NOMO-1 (cell line): ENCODE measurements around the gene TBX6.
A peak's percentile ranks its signal among the peaks of the same experiment; 100 is the strongest.
"Not testable (repeated sequence)": the region's sequence is repeated elsewhere in the genome, so short reads cannot be mapped to it uniquely, and the experiment has no call there.

Experiments
- DNase-seq, 2 experiments: peaks; one replicate each; lab custom pipeline; 2025; ENCODE audit not compliant: unreplicated experiment in 2 of 2; lab: John Stamatoyannopoulos, UW

TBX6 gene

DNA sequence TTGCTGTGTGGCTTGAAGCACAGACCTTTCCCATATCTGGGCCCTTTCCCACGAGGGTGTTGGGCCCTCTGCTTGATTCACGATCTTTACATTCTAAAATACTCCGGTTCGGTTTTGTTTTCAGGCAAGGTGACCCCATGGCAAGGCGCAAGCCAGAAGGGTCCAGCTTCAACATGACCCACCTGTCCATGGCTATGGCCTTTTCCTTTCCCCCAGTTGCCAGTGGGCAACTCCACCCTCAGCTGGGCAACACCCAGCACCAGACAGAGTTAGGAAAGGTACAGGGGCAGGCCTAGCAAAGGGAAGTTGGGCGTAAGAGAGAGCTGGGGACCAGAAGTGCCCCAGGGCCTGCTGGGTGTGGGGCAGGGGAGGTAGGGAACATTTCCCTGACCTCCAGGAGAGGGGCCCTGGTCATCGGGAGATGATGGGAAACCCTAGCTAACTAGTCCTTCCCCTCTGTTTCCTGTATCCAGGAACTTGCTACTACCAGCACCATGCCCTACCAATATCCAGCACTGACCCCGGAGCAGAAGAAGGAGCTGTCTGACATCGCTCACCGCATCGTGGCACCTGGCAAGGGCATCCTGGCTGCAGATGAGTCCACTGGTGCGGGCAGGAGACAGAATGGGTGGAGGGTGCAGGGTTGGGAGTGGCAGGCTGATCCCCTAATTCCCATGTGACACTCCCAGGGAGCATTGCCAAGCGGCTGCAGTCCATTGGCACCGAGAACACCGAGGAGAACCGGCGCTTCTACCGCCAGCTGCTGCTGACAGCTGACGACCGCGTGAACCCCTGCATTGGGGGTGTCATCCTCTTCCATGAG is 24.8 kb downstream of the TBX6 start:
- peak; percentile 44 to 47 for DNase-seq

DNA sequence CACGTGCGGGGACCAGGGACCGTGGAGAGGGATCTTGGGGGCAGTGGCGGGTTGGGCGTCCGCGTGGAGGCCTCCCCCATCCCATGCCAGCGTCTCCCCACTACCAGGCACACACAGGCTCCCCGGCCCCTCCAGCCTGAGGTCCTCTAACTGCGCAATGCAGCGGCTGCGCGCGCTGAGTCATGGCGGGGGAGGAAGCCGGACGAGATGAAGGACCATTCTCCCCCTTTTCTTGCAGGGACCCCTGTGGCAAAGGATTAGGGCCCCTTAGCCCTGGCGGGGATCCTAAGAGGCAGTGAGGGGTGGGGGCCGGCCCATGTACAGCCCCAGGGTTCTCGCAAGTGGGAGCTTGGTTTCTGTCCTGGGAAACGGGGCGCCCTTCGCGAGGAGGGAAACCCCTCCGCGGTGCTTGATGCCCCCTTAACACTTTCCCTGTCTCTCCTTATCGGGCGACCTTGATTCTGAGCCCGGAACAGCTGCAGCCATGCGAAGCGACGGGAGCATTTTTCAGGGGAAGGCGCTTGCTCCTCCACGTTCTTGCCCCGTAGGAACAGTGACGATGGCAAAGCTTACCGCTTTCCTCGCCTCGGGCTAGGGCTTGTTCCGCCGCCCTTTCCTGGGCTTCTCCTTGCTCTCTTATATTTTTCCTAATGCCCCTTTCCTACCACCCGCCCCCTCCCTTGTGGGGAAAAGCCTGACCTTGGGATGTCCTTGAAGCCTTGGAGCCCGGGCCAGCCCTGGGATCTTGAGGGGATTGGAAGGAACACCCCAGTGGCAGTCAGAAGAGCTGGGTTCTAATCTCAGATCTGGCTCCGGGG is 25.6 kb downstream of the TBX6 start:
- peak in 1 of 2 experiments; percentile 35 for DNase-seq

DNA sequence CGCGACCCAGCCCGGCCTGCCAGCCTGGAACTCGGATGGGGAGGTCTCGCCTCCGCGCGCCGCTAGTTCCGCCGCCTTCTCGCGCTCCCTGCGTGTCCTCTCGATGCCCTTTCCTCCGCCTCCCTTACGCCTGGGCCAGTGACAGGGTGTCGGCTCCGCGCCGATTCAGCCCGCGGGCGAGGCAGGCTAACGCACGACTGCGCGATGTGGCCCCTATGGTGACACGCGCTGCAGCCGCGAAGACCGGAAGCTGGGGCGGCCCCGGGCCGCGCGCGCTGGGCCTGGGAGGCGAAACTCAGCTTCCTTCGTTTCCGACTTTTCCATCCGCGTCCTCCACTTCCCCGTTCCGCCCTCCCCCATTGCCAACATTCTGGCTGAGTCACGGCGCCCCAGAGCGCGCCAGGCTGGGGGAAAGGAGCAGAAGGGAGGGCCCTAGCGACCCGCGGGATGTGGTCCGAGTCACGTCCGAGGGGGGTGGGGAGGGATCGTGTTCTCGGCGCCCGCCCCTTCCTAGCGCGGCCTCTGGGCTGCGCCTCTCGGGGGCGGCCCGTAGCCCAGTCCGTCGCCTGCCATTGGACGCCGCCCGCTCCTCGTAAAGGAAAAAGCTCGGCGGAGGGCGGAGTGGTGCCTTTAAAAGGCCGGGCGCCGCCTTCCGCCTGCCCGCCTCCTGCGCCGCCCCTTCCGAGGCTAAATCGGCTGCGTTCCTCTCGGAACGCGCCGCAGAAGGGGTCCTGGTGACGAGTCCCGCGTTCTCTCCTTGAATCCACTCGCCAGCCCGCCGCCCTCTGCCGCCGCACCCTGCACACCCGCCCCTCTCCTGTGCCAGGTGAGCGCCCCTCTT is 26.4 kb downstream of the TBX6 start, which contains the start of gene ALDOA:
Gene ALDOA (plus strand): TSS at position 659 of the 841 bp plus-strand sequence. CDS start 1,138 bp downstream, outside the sequence.
- peak; percentile 98 to 99 for DNase-seq

DNA sequence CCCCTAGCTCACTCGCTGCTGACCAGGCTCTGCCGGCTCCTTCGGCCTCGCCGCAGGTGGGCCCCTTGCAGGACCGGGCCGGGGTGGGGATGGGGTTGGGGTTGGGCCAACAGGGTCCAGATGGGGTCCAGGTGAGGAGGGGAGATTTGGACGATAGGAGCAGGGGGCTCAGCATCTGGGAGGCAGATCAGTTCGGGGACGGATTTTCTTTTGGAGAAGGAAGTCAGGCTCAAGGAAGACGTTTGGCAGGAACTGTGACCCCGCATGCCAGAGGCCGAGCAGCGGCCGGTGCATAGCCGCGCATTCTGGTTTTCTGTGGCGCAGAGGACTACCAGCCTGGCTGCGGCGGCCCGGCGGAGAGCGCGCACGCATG is 27.0 kb downstream of the TBX6 start:
- DNase-seq, result no peak

DNA sequence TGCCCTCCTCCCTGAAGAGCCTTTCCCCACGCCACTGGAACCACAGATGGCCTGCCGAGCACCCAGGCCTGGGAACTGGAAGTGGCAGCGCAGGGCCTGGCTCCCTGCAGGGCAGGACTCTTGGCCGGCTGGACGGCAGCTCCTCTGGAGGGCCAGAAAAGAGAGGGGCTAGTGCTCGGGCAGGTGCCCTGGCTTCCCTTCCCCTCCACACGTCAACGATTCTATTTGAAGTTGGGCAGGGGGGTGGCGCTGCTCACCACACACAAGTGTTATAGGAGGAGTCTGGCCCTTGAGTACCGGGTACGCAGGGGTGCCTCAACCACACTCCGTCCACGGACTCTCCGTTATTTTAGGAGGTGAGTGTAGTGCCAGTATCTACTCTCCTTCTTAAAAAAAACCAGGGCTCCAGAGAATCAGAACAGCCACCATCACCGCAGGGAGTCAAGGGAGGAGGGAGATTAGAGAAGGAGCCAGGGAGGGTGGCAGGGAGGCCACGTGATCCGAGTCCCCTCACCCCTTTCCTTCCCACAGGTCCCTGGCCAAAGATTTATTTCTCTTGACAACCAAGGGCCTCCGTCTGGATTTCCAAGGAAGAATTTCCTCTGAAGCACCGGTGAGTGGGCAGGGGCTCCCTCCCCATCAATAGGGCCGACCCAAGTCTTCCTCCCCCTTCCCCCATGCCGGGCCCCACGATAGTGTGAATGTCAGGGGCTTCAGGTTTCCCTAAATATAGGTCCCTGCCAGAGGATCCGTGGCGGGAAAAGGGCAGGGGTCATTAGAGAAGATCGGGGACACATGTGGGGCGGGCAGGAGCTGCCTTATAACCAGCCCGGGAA is 27.6 kb downstream of the TBX6 start:
- DNase-seq, result peak; percentile 69 to 78

DNA sequence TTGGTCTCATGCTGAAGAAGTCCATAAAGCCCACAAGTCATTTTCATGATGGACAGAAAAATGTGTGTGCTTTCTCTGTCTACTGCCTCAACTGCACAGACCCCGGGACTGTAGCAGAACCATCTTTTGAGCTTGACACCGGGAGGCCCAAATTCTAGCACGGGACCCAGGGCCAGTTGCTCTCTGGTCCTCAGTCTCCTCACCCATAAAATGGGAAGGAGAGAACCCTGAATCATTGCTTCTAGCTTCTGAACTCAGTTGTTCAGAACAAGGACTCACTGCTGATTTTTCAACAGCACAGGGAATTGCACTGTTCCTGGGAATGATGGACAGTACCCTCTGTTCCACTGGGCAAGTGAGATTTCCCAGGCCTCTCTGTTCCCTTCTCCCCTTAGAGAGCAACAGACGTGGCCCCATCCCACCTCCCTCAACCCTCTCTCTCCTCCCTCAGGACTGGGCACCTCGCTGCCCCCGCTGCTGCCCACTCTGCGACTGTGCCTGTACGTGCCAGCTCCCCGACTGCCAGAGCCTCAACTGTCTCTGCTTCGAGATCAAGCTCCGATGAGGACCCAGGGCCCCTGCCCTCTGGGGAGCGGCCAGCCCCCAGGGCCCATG is 28.3 kb downstream of the TBX6 start:
- DNase-seq, result no peak

DNA sequence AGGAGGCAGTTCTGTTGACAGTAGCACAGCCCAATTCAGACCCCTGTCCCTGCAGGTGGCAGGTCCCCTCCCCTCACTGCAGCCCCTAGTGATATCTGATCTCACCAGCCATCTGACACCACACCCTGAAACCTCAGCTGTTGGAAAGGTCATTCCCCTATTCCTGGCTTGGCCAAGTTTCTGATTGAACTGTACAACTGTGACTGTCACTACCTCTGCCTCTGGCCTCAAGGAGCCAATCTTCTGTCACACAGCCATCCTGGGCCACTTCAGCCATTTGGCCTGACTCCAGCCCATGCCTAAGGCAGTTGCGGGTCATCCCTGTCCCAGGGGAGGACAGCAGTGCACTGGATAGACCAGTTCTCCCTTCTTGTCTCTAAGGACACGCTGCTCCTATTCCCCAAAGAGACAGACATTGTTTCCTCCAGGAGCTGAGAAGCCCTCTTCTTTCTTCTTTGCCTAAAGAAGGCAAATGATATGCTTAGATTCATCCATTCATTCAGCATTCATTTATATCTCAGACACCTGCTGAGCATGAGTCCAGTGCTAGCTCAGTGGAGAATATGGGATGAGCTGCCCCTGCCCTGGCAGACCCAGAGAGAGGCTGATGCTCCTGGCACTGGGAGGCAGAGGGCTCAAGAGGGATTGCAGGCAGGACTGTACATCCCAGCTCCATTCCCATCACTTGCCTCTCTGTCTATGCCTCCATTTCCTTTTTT is 30.7 kb downstream of the TBX6 start:
- no peak for DNase-seq

DNA sequence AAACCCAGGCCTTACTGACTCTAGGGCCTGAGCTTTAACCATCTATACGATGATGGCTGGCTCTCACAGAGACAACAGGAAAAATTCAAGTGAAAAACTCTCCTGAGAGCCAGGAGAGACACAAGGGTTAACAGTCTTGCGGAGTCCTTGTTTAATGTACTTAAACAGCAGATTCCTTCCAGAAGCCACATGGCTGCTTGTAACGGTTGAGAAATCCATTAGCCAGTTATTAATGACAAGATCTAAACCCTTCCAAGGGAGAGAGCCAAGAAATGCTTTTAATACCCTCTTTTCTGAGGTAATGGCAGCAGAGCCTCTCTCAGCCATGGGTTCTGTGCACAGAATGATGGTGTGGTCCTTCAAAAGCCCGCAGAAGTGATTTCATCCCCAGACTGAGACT is 31.4 kb downstream of the TBX6 start:
- no peak for DNase-seq

DNA sequence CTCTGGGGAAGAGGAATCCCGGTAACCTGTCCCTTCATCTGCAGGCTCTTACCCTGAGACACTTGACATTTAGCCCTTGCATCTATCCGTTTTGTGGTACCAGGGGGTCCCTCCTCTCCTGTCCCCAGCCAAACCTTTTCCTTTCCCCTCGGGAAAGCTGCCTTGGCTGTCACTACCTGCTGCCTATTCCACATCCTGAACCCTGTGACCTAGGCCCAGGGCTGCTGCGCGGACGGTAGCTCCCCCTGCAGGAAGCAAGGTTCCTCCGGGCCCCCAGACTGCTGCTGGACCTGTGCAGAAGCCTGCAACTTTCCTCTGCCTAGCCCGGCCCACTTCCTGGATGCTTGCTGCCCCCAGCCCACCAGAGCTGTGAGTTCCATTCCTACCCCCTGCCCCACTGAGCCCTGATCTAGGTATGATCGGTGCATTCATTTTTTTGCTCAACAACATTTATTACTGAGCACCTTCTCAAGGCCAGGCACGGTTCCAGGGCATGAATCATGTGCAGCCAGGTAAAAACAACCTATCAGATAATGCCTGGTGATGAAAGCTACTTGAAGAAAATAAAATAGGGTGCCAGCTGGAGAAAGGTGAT is 36.7 kb downstream of the TBX6 start:
- DNase-seq, result no peak

DNA sequence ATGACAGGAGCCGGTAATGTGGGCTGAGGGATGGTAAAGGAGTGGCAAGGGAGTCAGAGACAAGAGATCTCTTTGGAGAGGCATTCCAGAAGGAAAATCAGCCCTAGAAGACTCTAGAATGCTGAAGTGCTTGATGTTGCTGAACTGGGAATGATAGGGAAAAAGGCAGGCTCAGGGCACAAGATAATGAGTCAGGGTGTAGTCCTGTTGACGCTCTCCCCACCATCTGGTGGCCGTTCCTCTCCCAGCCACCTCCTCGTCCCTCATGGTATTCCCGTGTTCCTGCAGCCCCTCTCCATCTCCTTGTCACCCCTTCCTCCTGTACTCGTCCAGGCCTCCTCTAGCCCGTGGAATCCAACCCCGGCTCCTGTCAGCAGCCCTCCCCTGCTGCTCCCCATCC is 37.3 kb downstream of the TBX6 start:
- no peak for DNase-seq

DNA sequence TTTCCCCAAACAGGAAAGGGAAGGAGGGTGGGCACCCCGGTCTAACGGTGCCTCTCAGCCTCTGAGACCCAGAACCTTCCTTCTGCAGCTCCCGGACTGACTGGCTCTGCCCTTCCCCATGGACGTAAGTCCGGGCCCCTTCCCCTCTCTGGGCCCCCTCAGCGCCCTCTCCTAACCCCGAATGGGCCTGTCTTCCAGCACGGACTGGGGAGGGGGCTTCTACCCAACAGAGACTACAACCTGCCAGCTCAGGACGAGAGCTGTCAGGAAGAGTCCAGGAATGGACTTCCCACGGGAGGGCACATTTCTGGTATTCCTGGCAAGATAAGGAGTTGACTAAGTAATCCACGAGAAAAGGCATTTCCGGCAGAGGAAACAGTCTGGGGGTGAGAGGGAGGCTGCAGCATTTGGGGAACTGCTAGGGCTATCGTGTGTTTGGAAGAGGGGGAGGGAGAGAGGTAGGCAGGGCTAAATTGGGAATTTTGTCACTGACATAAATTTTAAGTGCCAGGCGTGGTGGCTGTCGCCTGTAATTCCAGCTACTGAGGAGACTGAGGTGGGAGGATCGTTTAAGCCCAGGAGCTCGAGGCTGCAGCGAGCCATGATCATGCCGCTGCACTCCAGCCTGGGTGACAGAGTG is 38.2 kb downstream of the TBX6 start:
- DNase-seq, result no peak

DNA sequence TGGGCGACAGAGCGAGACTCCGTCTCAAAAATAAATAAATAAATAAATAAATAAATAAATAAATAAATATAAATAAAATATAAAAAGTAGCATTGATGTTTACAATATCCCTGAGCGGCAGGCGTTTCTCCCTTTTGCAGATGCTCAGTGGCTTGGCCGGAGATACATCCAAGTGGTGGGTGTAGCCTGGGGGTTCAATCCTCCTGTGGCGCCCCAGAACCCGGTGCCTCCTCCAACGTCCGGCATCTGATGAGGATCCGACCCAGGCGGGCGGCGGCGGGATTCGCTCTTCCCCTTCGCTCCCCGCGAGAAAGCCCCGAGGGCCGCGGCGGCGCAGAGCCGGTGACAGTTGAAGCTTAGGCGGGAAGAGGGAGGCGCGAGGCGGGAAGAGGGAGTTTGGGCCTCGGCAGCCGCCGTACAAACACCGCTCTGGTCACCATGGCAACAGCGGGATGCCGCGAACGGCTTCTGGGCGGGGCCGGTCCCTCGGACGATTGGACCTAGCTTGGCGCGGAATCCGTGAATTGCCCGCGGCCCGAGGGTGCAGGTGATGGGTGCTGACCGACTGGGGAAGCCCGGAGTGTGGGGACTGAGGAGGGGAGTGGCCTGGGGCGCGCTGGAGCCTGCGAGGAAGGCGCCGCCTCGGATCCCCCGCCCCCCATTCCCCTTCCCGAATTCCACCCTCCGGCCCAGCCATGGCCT is 38.9 kb downstream of the TBX6 start:
- peak; percentile 88 to 94 for DNase-seq

DNA sequence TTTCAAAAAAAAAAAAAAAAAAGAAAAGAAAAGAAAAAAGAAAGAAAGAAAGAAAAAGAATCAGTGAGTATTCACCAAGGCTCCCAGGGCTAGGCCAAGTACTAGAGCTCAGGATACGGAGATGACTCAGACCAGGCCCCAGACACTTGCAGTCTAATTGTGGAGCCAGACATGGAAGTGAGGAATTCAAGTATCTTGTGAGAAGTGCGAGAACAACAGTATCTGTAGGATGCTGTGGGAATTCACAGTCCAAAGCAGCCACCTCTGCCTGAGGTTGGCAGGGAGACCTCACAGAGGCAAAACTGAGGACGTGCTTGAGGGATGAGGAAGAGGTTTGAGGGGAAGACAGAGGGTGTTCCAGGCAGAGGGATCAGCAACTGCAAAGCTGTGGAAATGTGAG is 40.2 kb downstream of the TBX6 start:
- no peak for DNase-seq

DNA sequence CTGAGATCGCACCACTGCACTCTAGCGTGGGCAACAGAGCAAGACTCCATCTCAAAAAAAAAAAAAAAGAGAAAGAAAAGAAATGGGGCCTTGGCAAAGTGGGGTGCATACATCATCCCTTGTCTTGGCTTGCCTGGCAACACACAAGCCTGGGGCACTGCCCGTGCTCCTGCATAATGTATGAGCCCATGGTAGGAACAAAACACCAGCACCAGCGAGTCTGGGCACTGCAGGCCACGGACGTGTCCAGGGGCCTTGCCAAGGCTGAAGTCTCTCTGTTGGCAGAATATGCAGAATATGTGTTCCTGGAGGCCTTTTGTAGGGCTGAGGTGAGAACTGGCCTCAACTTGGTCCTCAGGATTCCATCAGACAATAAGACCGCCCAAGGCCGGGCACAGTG is 41.9 kb downstream of the TBX6 start:
- no peak for DNase-seq

DNA sequence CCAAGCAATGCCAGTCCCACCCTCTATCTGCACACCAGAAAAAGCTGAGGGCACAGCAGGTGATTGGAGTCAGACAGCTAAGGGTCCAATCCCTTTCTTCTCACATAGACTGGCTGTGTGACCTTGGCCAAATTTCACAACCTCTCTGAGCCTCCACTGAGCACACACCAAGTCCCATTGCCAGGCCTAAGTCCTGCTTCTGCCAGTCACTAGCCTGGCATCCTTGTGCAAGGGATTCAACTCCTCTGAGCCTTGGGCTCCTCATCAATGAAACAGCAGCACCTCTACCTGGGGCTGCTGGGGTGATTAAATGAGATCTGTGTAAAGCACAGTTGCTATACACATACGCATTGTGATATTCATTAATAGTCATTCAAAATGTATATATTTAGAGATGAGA is 45.1 kb downstream of the TBX6 start:
- no peak for DNase-seq

DNA sequence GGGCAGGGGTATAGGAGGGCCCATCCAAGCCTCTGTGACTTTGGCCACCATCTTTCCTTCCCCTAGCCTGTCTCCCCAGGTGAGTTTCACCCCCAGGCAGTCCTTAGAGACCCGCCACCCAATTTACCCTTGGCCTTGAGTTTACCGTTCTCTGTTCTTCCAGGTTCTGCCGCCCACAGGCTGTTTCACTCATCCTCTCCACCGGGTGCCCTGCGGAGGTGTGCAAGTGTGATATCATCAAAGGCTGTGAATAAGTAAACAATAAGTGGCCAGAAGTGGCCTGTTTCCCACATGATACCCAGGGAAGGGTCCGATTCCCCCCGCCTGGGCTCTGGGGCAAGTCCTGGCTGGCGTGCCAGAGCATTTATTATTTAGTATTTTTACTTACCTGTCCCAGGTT is 45.5 kb downstream of the TBX6 start:
- DNase-seq, result no peak

DNA sequence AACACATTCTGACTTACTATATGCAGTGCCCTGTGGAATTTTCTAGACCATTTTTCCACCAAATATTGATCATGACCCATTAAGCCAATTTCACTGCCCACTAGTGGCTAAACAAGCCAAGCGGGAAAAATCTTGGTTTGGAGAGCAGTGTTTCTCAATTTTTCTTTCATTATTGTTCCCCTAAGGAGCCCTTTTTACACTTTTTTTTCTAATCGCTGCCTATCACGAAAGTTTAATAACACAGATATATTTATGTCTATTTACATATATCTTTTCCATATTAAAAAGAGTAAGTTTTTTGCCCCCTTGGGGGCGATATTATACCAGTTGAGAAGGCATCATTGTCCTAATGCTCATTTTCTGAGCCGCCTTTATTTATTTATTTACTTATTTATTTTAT is 49.9 kb downstream of the TBX6 start:
- peak in 1 of 2 experiments; percentile 13 for DNase-seq

DNA sequence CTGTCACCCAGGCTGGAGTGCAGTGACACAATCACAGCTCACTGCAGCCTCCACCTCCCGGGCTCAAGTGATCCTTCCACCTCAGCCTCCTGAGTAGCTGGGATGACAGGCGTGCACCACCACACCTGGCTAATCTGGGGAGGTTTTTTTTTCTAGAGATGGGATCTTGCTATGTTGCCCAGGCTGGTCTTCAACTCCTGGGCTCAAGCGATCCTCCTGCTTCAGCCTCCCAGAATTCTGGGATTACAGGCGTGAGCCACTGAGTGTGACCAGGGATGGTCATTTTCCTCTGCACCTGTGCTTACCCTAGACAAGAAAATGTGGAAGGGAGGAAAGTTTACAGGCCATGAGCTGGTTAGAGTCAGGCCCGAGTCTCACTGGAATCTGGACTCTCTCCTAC is 51.0 kb downstream of the TBX6 start:
- not testable (repeated sequence) for DNase-seq
